ENCODE results near the gene POLR2I.

GRCh38 chr19:36115453-36116343 is 1.0 kb upstream of the POLR2I start, which contains the start of gene TBCB:
- TF ChIP-seq CTCF (optimal IDR thresholded peaks at IDR 0.05 in 1 of 3, IDR thresholded peaks at IDR 0.05 in 1 of 3, conservative IDR thresholded peaks at IDR 0.05 in 1 of 3; ENCODE audit: extremely low read depth in 1 of 3, insufficient read depth in 2 of 3, low read length in 3 of 3) (no peak), EZH2 (IDR thresholded peaks at IDR 0.05; ENCODE audit: low read length) (no peak)
